Upper lobe of right lung (tissue), 1 donor: Measurements from ENCODE around the gene DEPP1. TPM values are rescaled to one million over a fixed set of nuclear protein-coding genes. Genes with fewer than 3 reads are reported as not detected.

Source experiments
- ATAC-seq: fragments of 200-7000 bp; cut with Tn5 transposase; one replicate; pipeline ENCODE4 v1.9.1; 2020; ENCODE audit warnings: mild to moderate bottlenecking, moderate library complexity
- DNase-seq: peaks from one replicate; pipeline ENCODE4 v3.0.0-alpha.2; 2020
- H3K27ac ChIP-seq: fragments of 200-600 bp; one replicate; pipeline ENCODE4 v1.8.0; 2022
- H3K27me3 ChIP-seq: fragments of 200-600 bp; one replicate; pipeline ENCODE4 v1.8.0; 2022; ENCODE audit warnings: mild to moderate bottlenecking
- H3K36me3 ChIP-seq: fragments of 200-600 bp; one replicate; pipeline ENCODE4 v1.8.0; 2022
- H3K4me1 ChIP-seq: fragments of 200-600 bp; one replicate; pipeline ENCODE4 v1.8.0; 2022
- H3K4me3 ChIP-seq: fragments of 200-600 bp; one replicate; pipeline ENCODE4 v1.8.0; 2022; ENCODE audit warnings: mild to moderate bottlenecking
- H3K9me3 ChIP-seq: fragments of 200-600 bp; one replicate; pipeline ENCODE4 v1.8.0; 2022
- CTCF ChIP-seq: fragments of 200-600 bp; IDR thresholded peaks from one replicate; pipeline ENCODE4 v1.8.0; 2022; ENCODE audit warnings: antibody characterized with exemption
- intact Hi-C: fragments of 100-400 bp; cut with DNase I; formaldehyde crosslinking; loops from one replicate; pipeline ENCODE4 v1.11.0; 2022
- total RNA-seq: library from RNA; stranded (reverse); fragmentation: NEBNext Ultra II Directional; extraction: Animal tissue kit (Norgen Biotek cat#: 25700); gene quantifications from one replicate; pipeline ENCODE4 v1.2.1, GENCODE V29; 2021
- donor health status: DM: no; HTN: yes; CAD: no; lungs with severe emphysema.

Gene DEPP1
- total RNA-seq, 1 donor from 2014 or later = 160 TPM

GRCh38 chr10:44966129-44966815, 12.3 kb downstream of the DEPP1 start:
- H3K9me3 ChIP-seq = no peaks in the 10 kb centered on the region
- no peak for ATAC-seq

GRCh38 chr10:44965651-44966097, 12.9 kb downstream of the DEPP1 start:
- TF ChIP-seq CTCF = no peak
- no peak for ATAC-seq
- DNase-seq = no peak
- Histone ChIP-seq H3K27me3 (no peaks in the 10 kb centered on the region), H3K36me3 (no peaks in the 10 kb centered on the region), H3K27ac (peak overlapping the region; percentile 25), H3K4me1 (peaks cover 63% of the 10 kb centered on the region), H3K9me3 (no peaks in the 10 kb centered on the region), H3K4me3 (no peak overlapping the region)
- intact Hi-C loops = no loop called here

More at GRCh38 chr10:44966129-44966815, 12.3 kb downstream of the DEPP1 start:
- Histone ChIP-seq H3K4me1 (peaks cover 58% of the 10 kb centered on the region), H3K36me3 (no peaks in the 10 kb centered on the region), H3K27ac (peak overlapping the region; percentile 25), H3K27me3 (no peaks in the 10 kb centered on the region), H3K4me3 (no peak overlapping the region)
- TF ChIP-seq CTCF = no peak
- DNase-seq = no peak
- intact Hi-C loops = no loop called here

DNA sequence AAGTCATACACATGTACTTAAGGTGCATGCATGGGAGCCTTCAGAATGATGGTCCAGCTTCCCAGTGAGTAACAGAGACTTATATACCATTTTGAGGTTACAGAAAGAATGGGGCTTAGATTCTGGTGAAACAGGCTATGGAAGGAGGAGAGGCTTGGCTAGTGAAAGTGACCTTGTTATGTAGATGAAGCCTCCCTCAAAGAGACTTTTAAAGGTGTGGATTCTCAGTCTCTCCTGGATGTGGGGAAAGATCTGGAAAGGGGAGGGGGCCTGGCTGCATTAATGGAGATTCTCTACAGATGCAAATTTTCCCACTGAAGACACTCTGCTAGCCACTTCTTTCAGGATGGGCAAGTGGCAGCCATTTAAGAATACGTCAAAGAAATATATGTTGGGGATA, 13.5 kb downstream of the DEPP1 start:
- H3K4me1 ChIP-seq = peaks cover 69% of the 10 kb centered on the region
- H3K27ac ChIP-seq = peak overlapping the region; percentile 86
- TF ChIP-seq CTCF = no peak
- H3K27me3 ChIP-seq = no peaks in the 10 kb centered on the region
- no peak for ATAC-seq
- H3K4me3 ChIP-seq = no peak overlapping the region
- H3K9me3 ChIP-seq = no peaks in the 10 kb centered on the region
- no peak for DNase-seq
- intact Hi-C loops = no loop called here
- no peaks in the 10 kb centered on the region for H3K36me3 ChIP-seq

DNA sequence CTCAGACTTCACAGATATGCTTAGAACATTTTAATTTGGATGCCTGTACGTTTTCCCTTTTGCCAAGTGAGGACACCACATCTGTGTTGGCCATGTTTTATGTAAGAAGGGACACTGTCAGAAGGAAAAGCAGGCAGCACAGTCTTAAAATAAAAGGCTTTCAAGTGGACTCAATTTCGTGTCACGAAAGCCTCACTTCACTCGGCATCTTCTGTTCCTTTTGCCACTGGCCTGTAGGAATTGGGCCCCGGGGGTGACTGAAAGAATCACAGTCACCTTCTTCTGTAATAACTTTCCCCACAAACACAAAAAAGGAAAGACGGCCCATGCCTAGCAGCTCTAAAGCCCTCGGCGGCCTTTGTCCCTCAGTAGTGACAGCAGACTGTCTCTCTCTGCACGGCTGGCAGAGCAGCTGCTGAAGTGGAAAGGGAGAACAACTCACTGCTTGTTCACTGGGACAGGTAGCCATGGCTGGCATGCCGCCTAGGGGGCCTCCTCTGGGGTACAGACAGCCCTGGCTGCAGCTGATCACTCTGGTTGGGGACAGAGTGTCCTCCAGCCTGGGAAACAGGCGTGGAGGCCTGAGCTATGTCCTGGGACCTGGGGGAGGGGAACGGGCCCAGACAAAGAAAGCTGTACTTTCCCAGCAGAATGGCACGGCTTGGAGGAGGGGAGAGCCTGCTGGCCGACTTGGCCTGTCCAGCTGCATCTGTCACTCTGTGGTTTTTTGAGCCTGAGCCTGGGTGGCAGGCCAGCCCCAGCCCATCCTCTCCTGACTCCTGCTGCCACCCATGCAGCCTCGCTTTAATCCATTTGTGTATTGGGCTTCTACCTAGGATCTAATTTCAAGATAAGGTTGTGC, 14.6 kb downstream of the DEPP1 start:
- Histone ChIP-seq H3K4me3 (peak overlapping the region; percentile 1), H3K27ac (peak overlapping the region; percentile 86), H3K4me1 (peaks cover 71% of the 10 kb centered on the region), H3K36me3 (no peaks in the 10 kb centered on the region), H3K27me3 (no peaks in the 10 kb centered on the region), H3K9me3 (no peaks in the 10 kb centered on the region)
- intact Hi-C loops = no loop called here
- DNase-seq (peak; percentile 90), ATAC-seq (peak; percentile 49)
- no peak for TF ChIP-seq CTCF

GRCh38 chr10:44962870-44963738, 15.5 kb downstream of the DEPP1 start:
- peak overlapping the region; percentile 86 for H3K27ac ChIP-seq
- no peak for DNase-seq
- intact Hi-C loops = no loop called here

More at GRCh38 chr10:44962870-44963738, 15.5 kb downstream of the DEPP1 start:
- peak; percentile 42 for TF ChIP-seq CTCF
- Histone ChIP-seq H3K27me3 (no peaks in the 10 kb centered on the region), H3K4me1 (peaks cover 65% of the 10 kb centered on the region), H3K36me3 (no peaks in the 10 kb centered on the region), H3K4me3 (peak overlapping the region; percentile 1), H3K9me3 (no peaks in the 10 kb centered on the region)
- peak; percentile 12 for ATAC-seq
